Suprapubic skin (tissue), 4 donors: ENCODE data around the gene WDPCP.

Source experiments
- CTCF ChIP-seq, 2 donors: fragments of 200-600 bp in 1 of 2; fragments of 450-650 bp in 1 of 2; sonication (generic) in 1 of 2; IDR thresholded peaks; one replicate each; pipeline ENCODE4 v1.5.1; 2016 to 2019; ENCODE audit warnings: antibody characterized with exemption in 2 of 2, mild to moderate bottlenecking in 1 of 2, moderate library complexity in 1 of 2
- POLR2A ChIP-seq, 2 donors: fragments of 450-650 bp; IDR thresholded peaks; one replicate each; pipeline ENCODE4 v1.6.1; 2017; ENCODE audit warnings: antibody characterized with exemption in 2 of 2, mild to moderate bottlenecking in 2 of 2, moderate library complexity in 2 of 2
- POLR2AphosphoS5 ChIP-seq, 3 donors: sonication (generic); formaldehyde crosslinking; IDR thresholded peaks; one replicate each; pipeline ENCODE4 v1.6.1; 2017; ENCODE audit warnings: antibody characterized with exemption in 3 of 3

- TF ChIP-seq CTCF (IDR thresholded peaks at IDR 0.05) (no peak), POLR2A (IDR thresholded peaks at IDR 0.05) (no peak), POLR2AphosphoS5 (IDR thresholded peaks at IDR 0.05) (no peak)
Measured at GRCh38 chr2:63514781-63515180, 73.5 kb downstream of the WDPCP start.
